Posterior cingulate gyrus (tissue), 11 donors: ENCODE results near the gene FGF18.

Experiments
- DNase-seq, 10 donors: peaks; one replicate each; pipeline versions ENCODE4 v3.0.0 to v3.0.0-alpha.2; 2020 to 2021; ENCODE audit warnings: mixed read lengths in 3 of 10
- intact Hi-C: fragments of 100-400 bp; cut with DNase I; formaldehyde crosslinking; loops from one replicate; pipeline ENCODE4 v1.15.1; 2023

The FGF18 gene

DNA sequence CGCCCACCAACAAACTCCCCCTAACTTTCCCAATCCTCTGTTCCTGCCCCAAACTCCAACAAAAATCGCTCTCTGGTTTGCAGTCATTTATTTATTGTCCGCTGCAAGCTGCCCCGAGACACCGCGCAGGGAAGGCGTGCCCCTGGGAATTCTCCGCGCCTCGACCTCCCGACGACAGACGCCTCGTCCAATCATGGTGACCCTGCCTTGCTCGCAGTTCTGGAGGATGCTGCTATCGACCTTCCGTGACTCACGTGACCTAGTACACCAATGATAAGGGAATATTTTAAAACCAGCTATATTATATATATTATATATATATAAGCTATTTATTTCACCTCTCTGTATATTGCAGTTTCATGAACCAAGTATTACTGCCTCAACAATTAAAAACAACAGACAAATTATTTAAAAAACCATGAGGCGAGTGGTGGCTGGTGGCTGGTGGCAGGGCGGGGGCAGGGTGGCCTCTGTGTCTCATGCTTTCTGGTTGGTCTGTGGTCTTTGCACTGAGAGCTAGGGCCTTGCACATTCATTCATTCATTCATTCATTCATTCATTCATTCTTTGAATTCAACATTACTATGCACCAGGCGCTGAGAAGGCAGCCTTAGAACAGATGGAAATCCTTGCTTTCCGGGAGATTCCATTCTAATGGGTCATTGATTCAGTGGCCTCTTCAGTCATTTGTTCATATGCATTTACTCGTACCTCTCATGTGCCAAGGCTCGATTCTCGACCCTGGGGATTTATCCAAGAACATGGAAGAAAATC is 37.9 kb downstream of the FGF18 start:
- intact Hi-C loops, result no loop called here

GRCh38 chr5:171459839-171460238 is 40.4 kb downstream of the FGF18 start:
- peak in 1 of 10 donors; percentile 67 for DNase-seq
- intact Hi-C loops, result no loop called here

More for the DNA sequence above, 37.9 kb downstream of the FGF18 start:
- DNase-seq, result peak in 1 of 10 donors; percentile 34

DNA sequence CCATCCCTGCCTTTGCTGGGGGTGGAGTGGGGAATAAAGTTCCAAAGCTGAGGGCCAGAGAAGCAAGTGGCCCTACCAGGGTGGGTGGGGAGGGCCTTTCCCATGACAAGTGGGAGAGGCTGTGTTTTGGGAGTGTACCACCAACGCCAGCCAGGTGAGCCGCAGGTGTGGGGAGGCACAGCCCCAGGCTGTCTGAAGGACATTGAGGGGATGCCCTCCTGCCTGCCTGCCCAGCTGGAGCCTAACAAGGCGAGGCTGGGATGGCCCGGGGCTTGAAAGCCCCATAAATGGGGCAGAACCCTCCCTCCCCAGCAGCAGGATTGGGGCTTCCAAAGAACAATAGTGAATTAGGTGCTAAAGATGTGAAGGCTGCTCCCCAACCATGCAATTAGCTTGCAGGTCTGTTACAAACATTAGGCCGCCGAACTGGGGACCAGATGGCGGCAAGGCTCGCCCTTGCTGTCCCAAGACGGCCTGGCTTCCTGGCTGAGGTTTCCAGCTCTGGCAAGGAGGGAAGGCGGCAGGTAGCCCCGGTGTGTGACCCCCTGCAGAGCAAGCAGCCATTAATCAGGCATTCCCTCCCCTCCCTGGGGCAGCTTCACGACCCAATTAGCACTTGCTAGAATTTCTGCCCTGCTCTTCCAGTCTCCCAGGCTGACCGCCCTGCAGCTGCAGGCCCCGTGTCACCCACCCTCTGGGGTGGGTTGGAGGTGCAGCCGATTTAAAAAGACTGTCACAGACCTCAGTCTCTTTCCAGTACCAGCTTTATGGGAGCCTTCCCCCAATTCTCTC is 42.9 kb downstream of the FGF18 start:
- intact Hi-C loops, result no loop called here
- DNase-seq, result peak in 2 of 10 donors; percentile 61 to 79

GRCh38 chr5:171462928-171463861 is 43.7 kb downstream of the FGF18 start:
- peak in 1 of 10 donors; percentile 36 for DNase-seq
- intact Hi-C loops, result no loop called here

DNA sequence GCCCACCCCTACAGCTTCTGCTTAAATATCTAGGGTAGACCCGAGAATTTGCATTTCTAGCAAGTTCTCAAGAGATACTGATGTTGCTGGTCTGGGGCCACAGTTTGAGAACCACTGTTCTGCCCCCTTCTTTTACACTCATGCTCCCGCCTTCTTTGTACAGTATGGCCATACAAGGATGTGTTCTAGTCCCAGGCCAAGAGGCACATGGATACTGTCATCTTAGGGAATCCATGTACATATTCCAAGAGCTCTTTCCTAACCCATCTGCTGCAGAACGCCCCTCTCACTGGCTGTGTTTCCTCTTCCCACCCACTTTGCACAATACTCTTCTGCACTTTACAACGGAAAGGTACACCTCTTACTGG is 44.4 kb downstream of the FGF18 start:
- intact Hi-C loops, result no loop called here
- no peak for DNase-seq

GRCh38 chr5:171464829-171465228 is 45.4 kb downstream of the FGF18 start:
- DNase-seq, result peak in 2 of 10 donors; percentile 26 to 51
- intact Hi-C loops, result no loop called here

DNA sequence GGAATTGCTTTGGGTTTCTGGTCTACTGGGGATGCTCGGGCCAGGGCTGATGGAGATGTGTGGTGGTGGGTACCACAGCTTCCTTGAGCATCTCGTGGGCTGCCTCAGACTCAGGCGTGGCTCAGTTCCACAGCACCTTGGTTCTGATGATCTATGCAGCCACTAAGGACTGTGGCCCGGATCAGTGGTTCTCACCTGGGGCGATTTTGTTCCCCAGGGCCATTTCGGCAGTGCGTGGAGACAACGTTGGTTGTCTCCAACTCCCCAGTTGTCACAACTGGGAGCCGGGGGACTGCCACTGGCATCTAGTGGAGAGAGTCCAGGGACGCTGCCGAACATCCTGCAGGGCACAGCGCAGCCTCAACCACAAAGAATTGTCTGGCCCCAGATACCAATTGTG is 47.7 kb downstream of the FGF18 start:
- DNase-seq, result peak in 1 of 10 donors; percentile 60
- intact Hi-C loops, result no loop called here

GRCh38 chr5:171469326-171469725 is 49.9 kb downstream of the FGF18 start:
- DNase-seq, result no peak
- intact Hi-C loops, result no loop called here

GRCh38 chr5:171470420-171470819 is 51.0 kb downstream of the FGF18 start:
- intact Hi-C loops, result no loop called here

DNA sequence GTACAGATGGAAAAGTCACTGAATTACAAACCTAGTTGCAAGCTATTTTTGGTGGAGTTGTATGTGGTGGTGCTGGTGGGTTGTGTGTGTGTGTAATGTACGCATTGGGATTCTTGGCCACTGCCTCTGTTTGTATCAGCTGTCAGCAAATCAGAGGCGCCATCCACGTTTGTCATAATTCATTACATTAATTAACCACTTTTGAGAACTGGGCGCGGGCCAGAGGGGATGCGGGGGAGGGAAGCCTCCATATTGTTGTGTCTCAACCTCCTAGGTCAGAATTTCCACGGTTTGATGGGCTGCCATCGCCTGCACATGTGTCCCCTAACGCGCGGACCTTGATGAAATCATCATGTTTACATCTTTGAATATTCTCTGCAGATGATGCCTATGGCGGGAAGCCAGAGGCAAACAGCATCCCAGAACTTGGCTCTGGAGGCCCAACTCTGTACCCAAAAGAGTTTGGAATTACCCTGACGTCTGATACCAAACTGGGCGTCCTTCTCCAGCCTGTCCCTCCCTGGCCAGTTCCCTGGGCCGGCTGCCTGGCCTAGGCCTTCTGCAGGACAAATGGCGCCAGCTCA is 54.9 kb downstream of the FGF18 start:
- DNase-seq, result no peak
- intact Hi-C loops, result no loop called here

More at GRCh38 chr5:171470420-171470819, 51.0 kb downstream of the FGF18 start:
- DNase-seq, result peak in 1 of 10 donors; percentile 25

GRCh38 chr5:171475596-171475995 is 56.1 kb downstream of the FGF18 start:
- intact Hi-C loops, result no loop called here
- DNase-seq, result no peak

GRCh38 chr5:171476701-171477100 is 57.3 kb downstream of the FGF18 start:
- no peak for DNase-seq
- intact Hi-C loops, result no loop called here

GRCh38 chr5:171477101-171477500 is 57.7 kb downstream of the FGF18 start:
- intact Hi-C loops, result no loop called here

DNA sequence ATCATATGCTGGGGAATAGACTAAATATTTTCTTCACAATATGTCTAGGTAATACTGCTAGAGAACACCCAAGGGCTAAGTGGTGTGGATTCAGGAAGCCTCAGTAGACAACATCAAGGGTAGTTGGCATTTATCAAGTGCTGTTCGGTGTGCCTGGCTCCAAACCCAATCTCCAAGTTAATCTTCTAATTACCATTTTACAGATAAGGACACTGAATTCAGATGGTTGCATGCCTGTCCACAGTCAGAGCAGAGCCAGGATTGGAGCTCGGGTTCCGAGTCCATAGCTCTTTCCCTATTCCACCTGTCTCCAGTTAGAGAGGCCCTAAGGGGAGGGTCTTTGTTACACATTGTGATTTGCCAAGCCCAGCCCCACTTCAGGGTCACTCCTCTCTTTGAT is 58.2 kb downstream of the FGF18 start:
- intact Hi-C loops, result no loop called here
- no peak for DNase-seq

More at GRCh38 chr5:171477101-171477500, 57.7 kb downstream of the FGF18 start:
- DNase-seq, result no peak

GRCh38 chr5:171478946-171479775 is 59.7 kb downstream of the FGF18 start:
- DNase-seq, result no peak
- intact Hi-C loops, result no loop called here

GRCh38 chr5:171479776-171480125 is 60.3 kb downstream of the FGF18 start:
- intact Hi-C loops, result no loop called here
- no peak for DNase-seq

GRCh38 chr5:171480239-171480638 is 60.8 kb downstream of the FGF18 start:
- DNase-seq, result no peak
- intact Hi-C loops, result no loop called here

- DNase-seq, result no peak
- intact Hi-C loops, result no loop called here
Observed at GRCh38 chr5:171481571-171482433, 62.4 kb downstream of the FGF18 start.

DNA sequence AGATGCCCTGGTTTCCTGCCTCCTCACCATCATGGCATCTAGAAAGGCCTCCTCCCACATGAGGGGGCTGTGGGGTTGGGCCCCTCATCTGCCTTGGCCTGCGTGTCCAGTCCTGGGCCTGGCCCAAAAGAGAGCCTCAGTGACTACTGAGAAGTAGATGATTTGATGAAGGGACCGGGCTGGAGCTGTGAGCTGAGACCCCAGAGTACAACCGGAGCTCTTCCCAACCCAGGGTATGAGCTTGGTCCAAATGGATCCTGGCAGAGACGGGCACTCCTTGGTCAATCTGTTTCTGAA is 62.9 kb downstream of the FGF18 start:
- intact Hi-C loops, result no loop called here
- no peak for DNase-seq
